PC-9 (cell line): ENCODE results near the gene ZBED4. TPM values are rescaled to one million over a fixed set of nuclear protein-coding genes. Genes with fewer than 3 reads are reported as not detected.

Experiments
- BruUV-seq: library from RNA; stranded (reverse); fragments of 400-500 nt; replicated peaks from 2 replicates; lab custom pipeline; 2021; lab: Mats Ljungman, UMichigan
- CTCF ChIA-PET: fragments of 300-600 bp; sonication (Branson Sonifier 250); formaldehyde crosslinking; loops from one replicate; lab custom pipeline; 2022; ENCODE audit warnings: antibody characterized with exemption; lab: Charles Lee
- POLR2A ChIA-PET: fragments of 300-600 bp; sonication (Branson Sonifier 250); formaldehyde crosslinking; loops from one replicate; lab custom pipeline; 2022; ENCODE audit warnings: antibody characterized with exemption; ENCODE audit not compliant: unreplicated experiment; lab: Charles Lee
- DNase-seq, 2 experiments: peaks; one replicate each; pipeline versions ENCODE4 v3.0.0 to v3.0.0-alpha.2; 2015 to 2022; ENCODE audit warnings: mixed read lengths in 1 of 2
- H2AFZ ChIP-seq: fragments of 200-600 bp; sonication (generic); 2 replicates; pipeline ENCODE4 v1.8.1; 2017; ENCODE audit warnings: antibody characterized with exemption
- H3F3A ChIP-seq: fragments of 200-600 bp; sonication (generic); 2 replicates; pipeline ENCODE4 v1.8.1; 2017; ENCODE audit warnings: antibody characterized with exemption, mild to moderate bottlenecking, low read depth; ENCODE audit not compliant: insufficient read depth
- H3K27ac ChIP-seq: fragments of 200-600 bp; sonication (generic); 2 replicates; pipeline ENCODE4 v1.6.1; 2016; ENCODE audit warnings: mixed run types
- H3K27me3 ChIP-seq: fragments of 200-600 bp; sonication (generic); 2 replicates; pipeline ENCODE4 v1.6.1; 2016; ENCODE audit warnings: low read depth, mixed run types; ENCODE audit not compliant: insufficient read depth
- H3K36me3 ChIP-seq: fragments of 200-600 bp; sonication (generic); 2 replicates; pipeline ENCODE4 v1.6.1; 2016; ENCODE audit warnings: low read depth, mixed run types
- H3K4me1 ChIP-seq: fragments of 200-600 bp; sonication (generic); replicated peaks from 2 replicates; pipeline ENCODE4 v1.6.1; 2016; ENCODE audit warnings: mixed run types; ENCODE audit not compliant: insufficient read depth
- H3K4me2 ChIP-seq: fragments of 200-600 bp; sonication (generic); 2 replicates; pipeline ENCODE4 v1.6.1; 2017; ENCODE audit warnings: mixed run types
- H3K4me3 ChIP-seq: fragments of 200-600 bp; sonication (generic); 2 replicates; pipeline ENCODE4 v1.6.1; 2016; ENCODE audit warnings: mixed run types
- H3K79me2 ChIP-seq: fragments of 200-600 bp; sonication (generic); 2 replicates; pipeline ENCODE4 v1.6.1; 2017; ENCODE audit warnings: low read depth, mixed run types
- H3K9me2 ChIP-seq: fragments of 200-600 bp; sonication (generic); 2 replicates; pipeline ENCODE4 v1.8.1; 2017; ENCODE audit warnings: mild to moderate bottlenecking; ENCODE audit not compliant: insufficient read depth
- H3K9me3 ChIP-seq: fragments of 200-600 bp; sonication (generic); 2 replicates; pipeline ENCODE4 v1.8.1; 2016; ENCODE audit warnings: low read depth; ENCODE audit not compliant: insufficient read depth
- H4K20me1 ChIP-seq: fragments of 200-600 bp; sonication (generic); 2 replicates; pipeline ENCODE4 v1.8.1; 2017; ENCODE audit not compliant: insufficient read depth
- EZH2 ChIP-seq: fragments of 200-600 bp; sonication (generic); IDR thresholded peaks from 2 replicates; pipeline ENCODE4 v1.8.0; 2017; ENCODE audit warnings: antibody characterized with exemption, low read depth
- intact Hi-C: fragments of 100-400 bp; cut with micrococcal nuclease; formaldehyde crosslinking; loops from one replicate; pipeline ENCODE4 v1.10.0; 2022; ENCODE audit not compliant: unreplicated experiment
- total RNA-seq: library from RNA; stranded (reverse); gene quantifications from 2 replicates; pipeline ENCODE4 v1.2.3, GENCODE V29; 2021
- TF ChIP-seq, protein P1 (sequence below): fragments of 200-600 bp; sonication (generic); conservative IDR thresholded peaks from 2 replicates; pipeline ENCODE4 v1.6.1; 2017; ENCODE audit warnings: mixed run types, antibody characterized with exemption, mild to moderate bottlenecking, moderate library complexity

The ZBED4 gene
- total RNA-seq, 1 experiment from 2014 or later: 21.4 TPM

DNA sequence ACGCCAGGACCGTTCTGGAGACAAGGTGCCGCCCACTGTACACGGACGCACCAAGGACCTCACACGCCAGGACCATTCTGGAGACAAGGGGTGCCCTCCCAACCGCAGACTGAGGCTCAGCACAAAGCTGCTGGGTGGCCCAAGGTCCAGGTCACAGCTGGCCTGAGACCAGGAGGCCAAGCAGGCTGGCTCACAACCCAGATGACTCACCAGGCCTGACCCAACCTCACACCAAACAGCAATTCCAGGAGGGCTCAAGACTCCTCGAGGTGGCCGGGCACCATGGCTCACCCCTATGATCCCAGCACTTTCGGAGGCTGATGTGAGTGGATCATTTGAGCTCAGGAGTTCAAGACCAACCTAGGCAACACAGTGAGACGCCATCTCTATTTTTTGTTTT, 40.8 kb upstream of the ZBED4 start:
- H3K4me3 ChIP-seq: no peak overlapping the region
- peaks cover 20% of the 10 kb centered on the region for H3K36me3 ChIP-seq
- peaks cover 3% of the 10 kb centered on the region; the same call in 1 of the 2 replicates for H3K4me1 ChIP-seq
- H3K9me2 ChIP-seq: no peaks in the 10 kb centered on the region
- CTCF ChIA-PET: no interaction called here
- H4K20me1 ChIP-seq: peaks cover 98% of the 10 kb centered on the region
- H3K9me3 ChIP-seq: no peaks in the 10 kb centered on the region
- no peak for DNase-seq
- no TSS peak for BruUV-seq
- peaks cover 13% of the 10 kb centered on the region; the same call in 1 of the 2 replicates for H3F3A ChIP-seq
- no peak overlapping the region for H3K27ac ChIP-seq
- intact Hi-C loops: loop anchor here (10.0 kb wide), 1 partner anchor 82 kb away; no protein-coding TSS in a partner anchor
- no peaks in the 10 kb centered on the region for H3K27me3 ChIP-seq
- no peak overlapping the region for H2AFZ ChIP-seq
- H3K4me2 ChIP-seq: no peak overlapping the region
- POLR2A ChIA-PET: no interaction called here
- peaks cover 98% of the 10 kb centered on the region for H3K79me2 ChIP-seq
- TF ChIP-seq EZH2: no peak
- TF ChIP-seq, protein P1, sequence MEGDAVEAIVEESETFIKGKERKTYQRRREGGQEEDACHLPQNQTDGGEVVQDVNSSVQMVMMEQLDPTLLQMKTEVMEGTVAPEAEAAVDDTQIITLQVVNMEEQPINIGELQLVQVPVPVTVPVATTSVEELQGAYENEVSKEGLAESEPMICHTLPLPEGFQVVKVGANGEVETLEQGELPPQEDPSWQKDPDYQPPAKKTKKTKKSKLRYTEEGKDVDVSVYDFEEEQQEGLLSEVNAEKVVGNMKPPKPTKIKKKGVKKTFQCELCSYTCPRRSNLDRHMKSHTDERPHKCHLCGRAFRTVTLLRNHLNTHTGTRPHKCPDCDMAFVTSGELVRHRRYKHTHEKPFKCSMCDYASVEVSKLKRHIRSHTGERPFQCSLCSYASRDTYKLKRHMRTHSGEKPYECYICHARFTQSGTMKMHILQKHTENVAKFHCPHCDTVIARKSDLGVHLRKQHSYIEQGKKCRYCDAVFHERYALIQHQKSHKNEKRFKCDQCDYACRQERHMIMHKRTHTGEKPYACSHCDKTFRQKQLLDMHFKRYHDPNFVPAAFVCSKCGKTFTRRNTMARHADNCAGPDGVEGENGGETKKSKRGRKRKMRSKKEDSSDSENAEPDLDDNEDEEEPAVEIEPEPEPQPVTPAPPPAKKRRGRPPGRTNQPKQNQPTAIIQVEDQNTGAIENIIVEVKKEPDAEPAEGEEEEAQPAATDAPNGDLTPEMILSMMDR: no peak

DNA sequence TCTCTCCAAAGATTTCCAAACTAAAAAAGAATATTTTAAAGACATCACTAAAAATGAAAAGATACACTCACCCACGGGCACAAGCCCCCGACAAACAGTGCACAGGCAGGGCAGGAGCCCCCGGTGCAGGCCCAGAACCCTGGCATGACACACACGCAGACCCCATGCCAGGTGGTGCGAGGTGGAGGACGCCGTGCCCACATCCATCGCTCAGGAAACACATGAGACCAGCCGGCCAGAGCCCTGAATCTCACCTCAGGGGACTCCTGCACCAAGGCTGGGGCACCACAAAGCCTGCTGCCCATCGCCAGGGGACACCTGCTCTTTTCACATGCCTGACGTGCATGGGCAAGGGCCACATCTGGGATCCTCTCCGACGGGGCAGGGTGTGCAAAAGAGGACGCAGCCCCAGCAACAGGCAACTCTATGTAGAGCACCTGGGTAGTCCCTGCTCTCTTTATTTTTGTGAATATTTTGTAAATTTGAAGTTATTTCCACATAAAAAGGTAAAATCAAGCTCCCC, 39.4 kb upstream of the ZBED4 start:
- POLR2A ChIA-PET: no interaction called here
- peaks cover 27% of the 10 kb centered on the region for H3K36me3 ChIP-seq

DNA sequence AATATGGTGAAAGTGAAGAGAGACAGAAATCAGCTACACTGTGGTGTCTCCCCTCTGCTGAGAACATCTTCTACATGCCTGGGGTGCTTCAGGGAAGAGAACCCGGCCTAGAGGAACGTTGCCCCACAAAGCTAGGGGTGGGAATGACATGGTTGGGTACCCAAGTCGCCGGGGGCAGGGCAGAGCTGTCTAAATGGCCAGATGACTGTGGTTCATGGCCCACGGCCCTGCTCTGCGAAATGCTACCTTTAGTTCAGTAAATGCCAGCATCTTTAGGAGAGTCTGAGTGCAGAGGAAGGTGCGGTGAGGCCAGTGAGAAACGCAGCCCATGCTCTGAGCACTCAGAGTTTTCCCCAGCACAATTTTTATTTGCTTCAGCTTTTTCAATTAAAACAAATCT, 38.8 kb upstream of the ZBED4 start:
- H3K4me1 ChIP-seq: peaks cover 3% of the 10 kb centered on the region; the same call in 1 of the 2 replicates
- no peak overlapping the region for H2AFZ ChIP-seq
- no peaks in the 10 kb centered on the region for H3K9me2 ChIP-seq
- no peak overlapping the region for H3K27ac ChIP-seq
- no peaks in the 10 kb centered on the region for H3K9me3 ChIP-seq
- BruUV-seq: no TSS peak
- no peak overlapping the region for H3K4me3 ChIP-seq
- H3K36me3 ChIP-seq: peaks cover 27% of the 10 kb centered on the region
- DNase-seq: no peak
- intact Hi-C loops: loop anchor here (5.0 to 10.0 kb wide), 2 partner anchors 37 to 80 kb away; partner anchors contain the start of gene ZBED4
- CTCF ChIA-PET: no interaction called here
- no peak overlapping the region for H3K4me2 ChIP-seq
- peaks cover 100% of the 10 kb centered on the region for H4K20me1 ChIP-seq
- POLR2A ChIA-PET: interaction anchor here (0.8 kb wide), 1 partner anchor 40 kb away, joined by 4 read pairs; no protein-coding TSS in a partner anchor
- peaks cover 100% of the 10 kb centered on the region for H3K79me2 ChIP-seq
- H3K27me3 ChIP-seq: no peaks in the 10 kb centered on the region
- H3F3A ChIP-seq: peaks cover 13% of the 10 kb centered on the region; the same call in 1 of the 2 replicates
- no peak for TF ChIP-seq EZH2
- TF ChIP-seq, protein P1: no peak

More for the DNA sequence above, 39.4 kb upstream of the ZBED4 start:
- Histone ChIP-seq H3F3A (peaks cover 13% of the 10 kb centered on the region; the same call in 1 of the 2 replicates), H3K9me2 (no peaks in the 10 kb centered on the region), H3K4me1 (peaks cover 3% of the 10 kb centered on the region; the same call in 1 of the 2 replicates), H3K27ac (no peak overlapping the region), H3K9me3 (no peaks in the 10 kb centered on the region), H4K20me1 (peaks cover 98% of the 10 kb centered on the region), H3K4me2 (no peak overlapping the region), H3K27me3 (no peaks in the 10 kb centered on the region), H2AFZ (no peak overlapping the region), H3K79me2 (peaks cover 98% of the 10 kb centered on the region), H3K4me3 (no peak overlapping the region)
- no peak for DNase-seq
- BruUV-seq: no TSS peak
- intact Hi-C loops: loop anchor here (10.0 kb wide), 1 partner anchor 81 kb away; no protein-coding TSS in a partner anchor
- CTCF ChIA-PET: no interaction called here
- TF ChIP-seq, protein P1: no peak
- no peak for TF ChIP-seq EZH2
